ENCODE measurements around the gene TICAM2. TPM values are rescaled to one million over a fixed set of nuclear protein-coding genes. Genes with fewer than 3 reads are reported as not detected.

Gene TICAM2
- total and polyA plus RNA-seq, 5 experiments from 2014 or later: 1.5 TPM; not detected in 4

- Mint-ChIP-seq H3K4me1 (peaks cover 14 to 38% (median 29%) of the 10 kb centered on the region in 4 donors), H3K27me3 (no peaks in the 10 kb centered on the region), H3K4me3 (peak overlapping the region; percentile 66 to 87 (median 80))
These were observed 379 bp upstream of the TICAM2 start for GRCh38 chr5:115602591-115603125.

GRCh38 chr5:115600766-115601165 lies 1.5 kb downstream of the TICAM2 start:
- Mint-ChIP-seq H3K4me3 (peak overlapping the region in 9 of 10 donors; percentile 1 to 74 (median 29)), H3K27ac (peak overlapping the region in 5 of 10 donors; percentile 22 to 77 (median 46)), H3K27me3 (peaks cover 0 to 5% (median 0%) of the 10 kb centered on the region in 5 donors), H3K36me3 (peaks cover 0 to 3% (median 2%) of the 10 kb centered on the region in 3 donors), H3K9me3 (no peaks in the 10 kb centered on the region), H3K4me1 (peaks cover 9 to 34% (median 29%) of the 10 kb centered on the region in 4 donors)
- POLR2A ChIA-PET: interaction anchor here (0.8 to 1.2 kb wide), 2 partner anchors 25 to 241 kb away, joined by 3 read pairs; partner anchors contain the start of genes AP3S1 and ATG12
- ATAC-seq: no peak
- no peak for DNase-seq

More at GRCh38 chr5:115602591-115603125, 379 bp upstream of the TICAM2 start:
- Mint-ChIP-seq H3K9me3 (no peaks in the 10 kb centered on the region), H3K36me3 (peaks cover 0 to 8% (median 0%) of the 10 kb centered on the region in 3 donors), H3K27ac (peak overlapping the region; percentile 82 to 90 (median 86))
- DNase-seq (no peak), ATAC-seq (peak in 1 of 2 donors; percentile 7)
- POLR2A ChIA-PET: interaction anchor here (1.1 kb wide), 2 partner anchors 21 to 22 kb away, joined by 3 to 5 read pairs; partner anchors contain the start of gene TMED7

- Mint-ChIP-seq H3K4me1 (peaks cover 9 to 34% (median 29%) of the 10 kb centered on the region in 4 donors), H3K36me3 (peaks cover 0 to 3% (median 0%) of the 10 kb centered on the region in 3 donors), H3K27me3 (peaks cover 0 to 12% (median 5%) of the 10 kb centered on the region in 5 donors), H3K4me3 (peak overlapping the region in 6 of 10 donors; percentile 1 to 29 (median 12)), H3K27ac (peak overlapping the region in 4 of 10 donors; percentile 7 to 55 (median 41)), H3K9me3 (no peaks in the 10 kb centered on the region)
- POLR2A ChIA-PET: interaction anchor here (0.8 kb wide), 1 partner anchor 25 kb away, joined by 3 read pairs; no protein-coding TSS in a partner anchor
- ATAC-seq (no peak), DNase-seq (no peak)
These were observed 2.4 kb downstream of the TICAM2 start for GRCh38 chr5:115599924-115600323.

GRCh38 chr5:115599502-115599901 lies 2.8 kb downstream of the TICAM2 start:
- Mint-ChIP-seq H3K36me3 (peaks cover 0 to 3% (median 0%) of the 10 kb centered on the region in 3 donors), H3K4me3 (peak overlapping the region in 2 of 10 donors; percentile 24 to 29), H3K27ac (peak overlapping the region in 3 of 10 donors; percentile 7 to 61 (median 55)), H3K9me3 (no peaks in the 10 kb centered on the region), H3K27me3 (peaks cover 0 to 12% (median 5%) of the 10 kb centered on the region in 5 donors), H3K4me1 (peaks cover 9 to 34% (median 29%) of the 10 kb centered on the region in 4 donors)
- no peak for ATAC-seq
- POLR2A ChIA-PET: no interaction called here
- no peak for DNase-seq

GRCh38 chr5:115594128-115595047 lies 7.9 kb downstream of the TICAM2 start:
- Mint-ChIP-seq H3K4me1 (peaks cover 0 to 4% (median under 1%) of the 10 kb centered on the region in 4 donors), H3K27ac (no peak overlapping the region), H3K36me3 (peaks cover 0 to 5% (median 2%) of the 10 kb centered on the region in 3 donors), H3K9me3 (no peaks in the 10 kb centered on the region), H3K4me3 (no peak overlapping the region), H3K27me3 (peaks cover 0 to 12% (median 5%) of the 10 kb centered on the region in 5 donors)
- POLR2A ChIA-PET: no interaction called here
- DNase-seq (no peak), ATAC-seq (no peak)

GRCh38 chr5:115589043-115589442 lies 13.2 kb downstream of the TICAM2 start:
- no peaks in the 10 kb centered on the region for H3K27me3 Mint-ChIP-seq
- H3K4me3 Mint-ChIP-seq: no peak overlapping the region
- ATAC-seq (no peak), DNase-seq (no peak)
- no peaks in the 10 kb centered on the region for H3K4me1 Mint-ChIP-seq
- no peaks in the 10 kb centered on the region for H3K9me3 Mint-ChIP-seq
- POLR2A ChIA-PET: no interaction called here
- H3K36me3 Mint-ChIP-seq: peaks cover 0 to 2% (median 2%) of the 10 kb centered on the region in 3 donors
- H3K27ac Mint-ChIP-seq: no peak overlapping the region

- H3K27me3 Mint-ChIP-seq: no peaks in the 10 kb centered on the region
- H3K9me3 Mint-ChIP-seq: no peaks in the 10 kb centered on the region
- peaks cover 0 to 2% (median 2%) of the 10 kb centered on the region in 3 donors for H3K36me3 Mint-ChIP-seq
- POLR2A ChIA-PET: no interaction called here
- no peak overlapping the region for H3K27ac Mint-ChIP-seq
- DNase-seq: no peak
- H3K4me1 Mint-ChIP-seq: no peaks in the 10 kb centered on the region
- H3K4me3 Mint-ChIP-seq: no peak overlapping the region
- no peak for ATAC-seq
These were observed 13.6 kb downstream of the TICAM2 start for GRCh38 chr5:115588640-115589039.

- H3K9me3 Mint-ChIP-seq: no peaks in the 10 kb centered on the region
- DNase-seq: peak in 3 of 10 donors; percentile 32 to 37 (median 36)
- no peak overlapping the region for H3K27ac Mint-ChIP-seq
- H3K27me3 Mint-ChIP-seq: no peaks in the 10 kb centered on the region
- ATAC-seq: peak in 1 of 2 donors; percentile 33
- H3K36me3 Mint-ChIP-seq: peaks cover 0 to 2% (median 2%) of the 10 kb centered on the region in 3 donors
- POLR2A ChIA-PET: no interaction called here
- H3K4me1 Mint-ChIP-seq: no peaks in the 10 kb centered on the region
- H3K4me3 Mint-ChIP-seq: no peak overlapping the region
These were observed 15.6 kb downstream of the TICAM2 start for GRCh38 chr5:115586525-115587146.

- POLR2A ChIA-PET: no interaction called here
- Mint-ChIP-seq H3K36me3 (no peaks in the 10 kb centered on the region), H3K9me3 (no peaks in the 10 kb centered on the region), H3K4me3 (no peak overlapping the region), H3K27ac (no peak overlapping the region), H3K4me1 (no peaks in the 10 kb centered on the region), H3K27me3 (no peaks in the 10 kb centered on the region)
- no peak for DNase-seq
- ATAC-seq: no peak
These were observed 17.0 kb downstream of the TICAM2 start for GRCh38 chr5:115585265-115585664.

- POLR2A ChIA-PET: no interaction called here
- H3K27me3 Mint-ChIP-seq: no peaks in the 10 kb centered on the region
- no peak for DNase-seq
- no peak overlapping the region for H3K4me3 Mint-ChIP-seq
- no peaks in the 10 kb centered on the region for H3K36me3 Mint-ChIP-seq
- no peaks in the 10 kb centered on the region for H3K9me3 Mint-ChIP-seq
- H3K4me1 Mint-ChIP-seq: peaks cover 0 to 3% (median 0%) of the 10 kb centered on the region in 4 donors
- H3K27ac Mint-ChIP-seq: no peak overlapping the region
- ATAC-seq: no peak
These were observed 17.8 kb downstream of the TICAM2 start for GRCh38 chr5:115584501-115584900.

GRCh38 chr5:115583474-115583873 lies 18.8 kb downstream of the TICAM2 start:
- no peak for DNase-seq
- Mint-ChIP-seq H3K27ac (no peak overlapping the region), H3K9me3 (no peaks in the 10 kb centered on the region), H3K4me3 (no peak overlapping the region), H3K27me3 (no peaks in the 10 kb centered on the region), H3K36me3 (no peaks in the 10 kb centered on the region), H3K4me1 (peaks cover 0 to 5% (median 0%) of the 10 kb centered on the region in 4 donors)
- POLR2A ChIA-PET: no interaction called here
- ATAC-seq: no peak

- Mint-ChIP-seq H3K4me1 (peaks cover 0 to 5% (median 0%) of the 10 kb centered on the region in 4 donors), H3K9me3 (peaks cover 0 to 4% (median 0%) of the 10 kb centered on the region in 9 donors), H3K36me3 (peaks cover 0 to 5% (median 2%) of the 10 kb centered on the region in 3 donors), H3K27ac (no peak overlapping the region), H3K27me3 (no peaks in the 10 kb centered on the region), H3K4me3 (no peak overlapping the region)
- POLR2A ChIA-PET: no interaction called here
- DNase-seq: no peak
- ATAC-seq: no peak
These were observed 21.3 kb downstream of the TICAM2 start for GRCh38 chr5:115580941-115581340.
